NT2/D1 (cell line): ENCODE measurements around the gene PTCD1.

ENCODE experiments used
- YY1 ChIP-seq: IDR thresholded peaks from 2 replicates; pipeline ENCODE4 v1.6.1; 2011; ENCODE audit not compliant: insufficient read length, insufficient read depth
- ZNF274 ChIP-seq: IDR thresholded peaks from 2 replicates; pipeline ENCODE4 v1.6.1; 2011; ENCODE audit warnings: mild to moderate bottlenecking, low read depth, low read length

DNA sequence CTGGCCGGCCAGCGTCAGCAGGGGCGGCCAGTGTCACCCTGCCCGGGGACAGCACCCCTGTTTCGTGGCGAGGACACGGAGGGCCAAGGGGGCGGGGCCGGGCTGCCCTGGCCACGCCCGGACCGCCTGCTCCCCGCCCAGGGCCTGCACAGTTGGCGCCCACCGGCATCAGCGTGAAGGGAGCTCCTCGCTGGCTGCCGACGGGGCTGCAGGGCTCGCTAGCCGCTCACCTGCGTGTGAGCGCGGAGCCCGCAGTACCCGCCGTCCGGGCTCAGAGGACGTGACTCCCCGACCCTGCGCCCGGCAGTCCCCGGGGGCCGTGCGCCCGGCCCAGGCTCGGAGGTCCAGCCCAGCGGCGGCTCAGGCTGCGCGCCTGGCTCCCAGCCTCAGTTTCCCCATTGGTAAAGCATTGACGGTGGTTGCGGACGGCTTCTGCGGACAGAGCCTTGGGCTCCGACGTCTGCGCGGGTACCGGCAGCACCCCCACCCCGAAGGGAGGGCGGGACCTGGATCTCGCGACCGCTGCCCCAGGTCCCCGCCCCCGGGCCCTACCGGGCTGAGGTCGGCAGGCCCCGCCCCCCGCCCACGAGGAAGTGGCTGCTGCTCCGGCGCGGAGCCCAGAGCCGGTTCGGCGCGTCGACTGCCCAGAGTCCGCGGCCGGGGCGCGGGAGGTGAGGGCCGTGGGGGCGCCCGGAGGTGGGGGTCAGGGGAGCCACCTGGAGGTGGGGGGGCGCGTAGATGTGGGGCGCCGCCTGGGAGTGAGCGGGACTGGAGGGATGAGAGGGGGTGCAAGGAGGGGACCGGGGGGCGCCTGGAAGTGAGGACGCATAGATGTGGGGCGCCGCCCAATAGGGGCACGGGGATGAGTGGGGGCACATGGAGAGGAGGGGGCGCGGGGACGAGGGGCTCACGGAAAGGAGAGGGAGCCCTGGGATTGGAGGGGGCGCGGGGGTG, 64.2 kb downstream of the PTCD1 start, which contains the start of gene ARPC1B:
- TF ChIP-seq ZNF274 (no peak), YY1 (no peak)
